Measurements from ENCODE around the gene CEP192. TPM values are rescaled to one million over a fixed set of nuclear protein-coding genes. Genes with fewer than 3 reads are reported as not detected.

The CEP192 gene
- total RNA-seq, 4 donors from 2014 or later, result 16.5 to 41.2 (median 30.0) TPM

DNA sequence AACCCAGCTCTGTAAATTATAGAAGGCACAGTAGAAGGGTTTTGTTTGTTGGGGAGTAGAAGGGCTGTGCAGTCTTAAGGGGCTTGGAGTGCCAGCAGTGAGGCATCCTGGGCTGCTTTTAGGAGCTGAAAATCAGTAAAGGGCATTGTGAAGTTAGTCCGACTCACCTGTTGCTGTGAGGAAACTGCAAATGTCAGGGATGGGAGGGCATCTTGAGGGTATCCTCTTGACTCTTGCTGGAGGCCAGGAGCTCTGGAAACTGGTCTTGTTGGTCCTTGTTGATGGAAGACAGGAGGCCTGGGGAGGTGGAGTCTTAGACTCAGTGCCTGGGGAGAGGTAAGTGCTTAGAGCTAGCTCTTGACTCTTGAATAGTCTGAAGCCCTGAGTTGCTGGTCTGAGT is 14.1 kb downstream of the CEP192 start:
- no peak for DNase-seq (ENCODE audit: low spot score in 2 of 2)
- Histone ChIP-seq H3K4me3 (no peak overlapping the region), H3K27ac (no peak overlapping the region), H3K9me3 (no peaks in the 10 kb centered on the region), H3K36me3 (peaks cover 0 to 42% (median 0%) of the 10 kb centered on the region in 3 donors), H3K4me1 (peaks cover 0 to 13% (median 0%) of the 10 kb centered on the region in 4 donors), H3K27me3 (no peaks in the 10 kb centered on the region)
- 100% methylated on average over 1 of the region's 1 CpG for WGBS, 2 donors
- TF ChIP-seq CTCF (IDR thresholded peaks at IDR 0.05) (no peak), EP300 (IDR thresholded peaks at IDR 0.05) (no peak), POLR2A (IDR thresholded peaks at IDR 0.05) (no peak)

DNA sequence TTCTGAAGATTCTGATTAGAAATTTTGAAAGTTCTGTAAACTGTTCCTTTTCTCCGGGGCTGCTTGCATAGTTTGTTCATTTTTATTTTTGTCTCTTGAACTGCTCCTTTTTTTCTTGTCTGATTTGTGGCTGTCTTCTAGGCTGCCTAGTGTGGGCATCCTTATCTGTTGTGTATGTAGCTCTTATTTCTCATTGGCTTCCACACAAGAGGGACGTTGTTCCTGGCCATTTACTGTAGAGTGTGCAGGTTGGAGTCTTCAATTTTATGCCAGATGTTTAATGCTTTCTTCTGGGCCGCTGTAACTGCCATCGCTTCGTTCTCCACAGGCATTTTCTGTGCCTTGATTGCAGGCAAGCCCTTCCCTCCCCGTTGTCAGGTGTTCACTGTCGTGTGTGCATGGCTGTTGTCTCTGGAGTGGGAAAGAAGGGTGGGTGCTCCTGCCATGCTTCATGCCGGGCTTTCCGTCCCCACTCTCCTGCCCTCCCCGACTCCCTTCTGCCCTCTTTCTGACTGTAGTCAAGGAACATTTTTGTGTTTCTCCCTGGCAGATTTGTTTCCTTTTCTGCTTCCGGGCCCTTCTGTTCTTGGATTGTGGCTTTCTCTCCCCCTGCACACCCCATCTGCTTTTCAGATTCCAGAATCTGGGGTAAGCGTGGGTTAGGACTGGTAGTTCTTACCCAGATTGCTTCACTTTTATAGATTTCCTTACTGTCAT is 15.5 kb downstream of the CEP192 start:
- no peak overlapping the region for H3K4me3 ChIP-seq
- no peaks in the 10 kb centered on the region for H3K27me3 ChIP-seq
- peaks cover 0 to 44% (median 0%) of the 10 kb centered on the region in 3 donors for H3K36me3 ChIP-seq
- no peaks in the 10 kb centered on the region for H3K9me3 ChIP-seq
- WGBS, 2 donors, result 58 to 67% methylated on average over 12 of the region's 12 CpGs
- DNase-seq (ENCODE audit: low spot score in 2 of 2), result no peak
- H3K27ac ChIP-seq, result peak overlapping the region in 1 of 4 donors; percentile 0
- H3K4me1 ChIP-seq, result peaks cover 0 to 13% (median 0%) of the 10 kb centered on the region in 4 donors
- no peak for TF ChIP-seq EP300 (IDR thresholded peaks at IDR 0.05)
- no peak for TF ChIP-seq POLR2A (IDR thresholded peaks at IDR 0.05)
- no peak for TF ChIP-seq CTCF (IDR thresholded peaks at IDR 0.05)

DNA sequence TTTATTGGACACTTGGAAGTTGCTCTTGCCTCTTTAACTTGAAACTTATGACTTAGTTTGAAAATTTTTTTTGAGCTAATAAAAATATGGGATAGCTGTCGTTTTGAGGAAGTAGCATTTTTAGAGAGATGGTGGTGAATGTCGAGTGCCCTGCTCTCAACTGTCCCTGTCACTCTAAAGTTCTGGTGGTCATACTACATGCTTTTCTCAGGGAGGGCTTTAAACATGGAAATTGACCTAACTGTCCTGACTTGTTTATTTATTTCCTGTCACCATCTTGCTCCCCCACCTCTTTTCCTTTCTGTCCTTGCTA is 16.0 kb downstream of the CEP192 start:
- Histone ChIP-seq H3K27me3 (no peaks in the 10 kb centered on the region), H3K4me1 (peaks cover 0 to 13% (median 0%) of the 10 kb centered on the region in 4 donors), H3K36me3 (peaks cover 0 to 45% (median 0%) of the 10 kb centered on the region in 3 donors), H3K4me3 (no peak overlapping the region), H3K9me3 (no peaks in the 10 kb centered on the region), H3K27ac (peak overlapping the region in 1 of 4 donors; percentile 0)
- TF ChIP-seq EP300 (IDR thresholded peaks at IDR 0.05), result no peak
- TF ChIP-seq CTCF (IDR thresholded peaks at IDR 0.05), result no peak
- no peak for TF ChIP-seq POLR2A (IDR thresholded peaks at IDR 0.05)
- DNase-seq (ENCODE audit: low spot score in 2 of 2), result no peak
- 41 to 47% methylated on average over 2 of the region's 2 CpGs for WGBS, 2 donors

GRCh38 chr18:13011719-13012118 is 20.6 kb downstream of the CEP192 start:
- H3K4me1 ChIP-seq, result peaks cover 0 to 8% (median 0%) of the 10 kb centered on the region in 4 donors
- H3K36me3 ChIP-seq, result peaks cover 0 to 80% (median 8%) of the 10 kb centered on the region in 3 donors
- WGBS, 2 donors, result 93 to 95% methylated on average over 5 of the region's 5 CpGs
- no peak overlapping the region for H3K27ac ChIP-seq
- TF ChIP-seq POLR2A (IDR thresholded peaks at IDR 0.05) (no peak), EP300 (IDR thresholded peaks at IDR 0.05) (no peak), CTCF (IDR thresholded peaks at IDR 0.05) (no peak)
- H3K9me3 ChIP-seq, result no peaks in the 10 kb centered on the region
- no peak overlapping the region for H3K4me3 ChIP-seq
- H3K27me3 ChIP-seq, result no peaks in the 10 kb centered on the region
- DNase-seq (ENCODE audit: low spot score in 2 of 2), result no peak

- H3K36me3 ChIP-seq, result peaks cover 0 to 94% (median 8%) of the 10 kb centered on the region in 3 donors
- no peak for TF ChIP-seq CTCF (IDR thresholded peaks at IDR 0.05)
- TF ChIP-seq POLR2A (IDR thresholded peaks at IDR 0.05), result no peak
- no peak for TF ChIP-seq EP300 (IDR thresholded peaks at IDR 0.05)
- no peak overlapping the region for H3K4me3 ChIP-seq
- H3K27ac ChIP-seq, result no peak overlapping the region
- H3K9me3 ChIP-seq, result no peaks in the 10 kb centered on the region
- H3K4me1 ChIP-seq, result no peaks in the 10 kb centered on the region
- DNase-seq (ENCODE audit: low spot score in 2 of 2), result no peak
- WGBS, 2 donors, result 84 to 86% methylated on average over 2 of the region's 2 CpGs
- H3K27me3 ChIP-seq, result no peaks in the 10 kb centered on the region
These were observed 23.1 kb downstream of the CEP192 start for GRCh38 chr18:13014232-13014631.

All from tibial nerve (tissue), 4 donors.